Calu3 (cell line): ENCODE measurements around the gene EGLN1. TPM values are rescaled to one million over a fixed set of nuclear protein-coding genes. Genes with fewer than 3 reads are reported as not detected.

Source experiments
- BruUV-seq: library from RNA; stranded (reverse); fragments of 400-500 nt; replicated peaks from 2 replicates; lab custom pipeline; 2021; lab: Mats Ljungman, UMichigan
- CTCF ChIA-PET: fragments of 300-600 bp; sonication (Branson Sonifier 250); formaldehyde crosslinking; loops from one replicate; lab custom pipeline; 2022; ENCODE audit warnings: antibody characterized with exemption; lab: Charles Lee
- DNase-seq: peaks from one replicate; pipeline ENCODE4 v3.0.0; 2022
- H3K27ac Mint-ChIP-seq: one replicate; pipeline ENCODE4 v1.8.0; 2022; ENCODE audit warnings: mixed read lengths; ENCODE audit not compliant: unreplicated experiment
- H3K27me3 Mint-ChIP-seq: one replicate; pipeline ENCODE4 v1.8.0; 2022; ENCODE audit warnings: mixed read lengths; ENCODE audit not compliant: unreplicated experiment
- H3K36me3 Mint-ChIP-seq: one replicate; pipeline ENCODE4 v1.8.0; 2022; ENCODE audit warnings: mild to moderate bottlenecking, moderate library complexity, mixed read lengths; ENCODE audit not compliant: insufficient read depth, unreplicated experiment
- H3K4me1 Mint-ChIP-seq: one replicate; pipeline ENCODE4 v1.8.0; 2022; ENCODE audit warnings: mild to moderate bottlenecking, low read depth, mixed read lengths; ENCODE audit not compliant: unreplicated experiment
- H3K4me3 Mint-ChIP-seq: one replicate; pipeline ENCODE4 v1.8.0; 2022; ENCODE audit warnings: mild to moderate bottlenecking, low read depth, moderate library complexity, mixed read lengths; ENCODE audit not compliant: unreplicated experiment
- H3K9me3 Mint-ChIP-seq: one replicate; pipeline ENCODE4 v1.8.0; 2022; ENCODE audit warnings: low read depth, mixed read lengths; ENCODE audit not compliant: unreplicated experiment
- intact Hi-C: fragments of 100-400 bp; cut with micrococcal nuclease; formaldehyde crosslinking; loops from one replicate; pipeline ENCODE4 v1.10.0; 2022; ENCODE audit not compliant: unreplicated experiment
- total RNA-seq: library from RNA; stranded (reverse); gene quantifications from 2 replicates; pipeline ENCODE4 v1.2.3, GENCODE V29; 2022
- TF ChIP-seq, protein P1 (sequence below): fragments of 200-600 bp; IDR thresholded peaks from one replicate; pipeline ENCODE4 v1.8.0; 2022; ENCODE audit warnings: antibody characterized with exemption; ENCODE audit not compliant: unreplicated experiment

The EGLN1 gene
- total RNA-seq, 1 experiment from 2014 or later, result 34.9 TPM

DNA sequence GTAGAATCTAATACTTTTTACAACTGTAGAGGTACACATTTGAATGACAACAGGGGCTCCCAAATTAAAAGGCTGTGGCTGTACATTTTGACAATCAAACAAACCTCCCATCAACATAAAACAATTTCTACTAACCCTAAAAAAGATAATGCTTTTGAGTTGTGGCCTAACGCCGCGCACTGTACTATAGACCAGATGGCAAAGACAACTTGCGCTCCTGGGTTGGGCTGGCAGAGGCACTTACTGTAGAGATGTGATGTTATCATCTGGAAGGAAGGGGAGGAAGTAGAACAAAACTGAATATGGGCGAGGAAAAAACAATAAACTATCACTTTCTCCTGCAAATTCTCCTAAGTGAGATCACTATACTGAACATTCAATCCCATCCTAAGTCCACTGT is 57.9 kb downstream of the EGLN1 start:
- Mint-ChIP-seq H3K4me1 (no peaks in the 10 kb centered on the region), H3K4me3 (no peak overlapping the region), H3K9me3 (no peaks in the 10 kb centered on the region), H3K27ac (no peak overlapping the region), H3K36me3 (peaks cover 9% of the 10 kb centered on the region), H3K27me3 (no peaks in the 10 kb centered on the region)
- BruUV-seq, result no TSS peak
- TF ChIP-seq, protein P1, sequence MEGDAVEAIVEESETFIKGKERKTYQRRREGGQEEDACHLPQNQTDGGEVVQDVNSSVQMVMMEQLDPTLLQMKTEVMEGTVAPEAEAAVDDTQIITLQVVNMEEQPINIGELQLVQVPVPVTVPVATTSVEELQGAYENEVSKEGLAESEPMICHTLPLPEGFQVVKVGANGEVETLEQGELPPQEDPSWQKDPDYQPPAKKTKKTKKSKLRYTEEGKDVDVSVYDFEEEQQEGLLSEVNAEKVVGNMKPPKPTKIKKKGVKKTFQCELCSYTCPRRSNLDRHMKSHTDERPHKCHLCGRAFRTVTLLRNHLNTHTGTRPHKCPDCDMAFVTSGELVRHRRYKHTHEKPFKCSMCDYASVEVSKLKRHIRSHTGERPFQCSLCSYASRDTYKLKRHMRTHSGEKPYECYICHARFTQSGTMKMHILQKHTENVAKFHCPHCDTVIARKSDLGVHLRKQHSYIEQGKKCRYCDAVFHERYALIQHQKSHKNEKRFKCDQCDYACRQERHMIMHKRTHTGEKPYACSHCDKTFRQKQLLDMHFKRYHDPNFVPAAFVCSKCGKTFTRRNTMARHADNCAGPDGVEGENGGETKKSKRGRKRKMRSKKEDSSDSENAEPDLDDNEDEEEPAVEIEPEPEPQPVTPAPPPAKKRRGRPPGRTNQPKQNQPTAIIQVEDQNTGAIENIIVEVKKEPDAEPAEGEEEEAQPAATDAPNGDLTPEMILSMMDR, result no peak
- CTCF ChIA-PET, result no interaction called here
- intact Hi-C loops, result no loop called here
- no peak for DNase-seq

GRCh38 chr1:231363624-231364023 is 58.5 kb downstream of the EGLN1 start:
- H3K4me1 Mint-ChIP-seq, result no peaks in the 10 kb centered on the region
- intact Hi-C loops, result no loop called here
- H3K4me3 Mint-ChIP-seq, result no peak overlapping the region
- no peaks in the 10 kb centered on the region for H3K9me3 Mint-ChIP-seq
- no TSS peak for BruUV-seq
- H3K36me3 Mint-ChIP-seq, result peaks cover 9% of the 10 kb centered on the region
- no peak overlapping the region for H3K27ac Mint-ChIP-seq
- H3K27me3 Mint-ChIP-seq, result no peaks in the 10 kb centered on the region
- TF ChIP-seq, protein P1, result no peak
- DNase-seq, result no peak
- CTCF ChIA-PET, result interaction anchor here (0.6 kb wide), 1 partner anchor 124 kb away, joined by 4 read pairs; no protein-coding TSS in a partner anchor

DNA sequence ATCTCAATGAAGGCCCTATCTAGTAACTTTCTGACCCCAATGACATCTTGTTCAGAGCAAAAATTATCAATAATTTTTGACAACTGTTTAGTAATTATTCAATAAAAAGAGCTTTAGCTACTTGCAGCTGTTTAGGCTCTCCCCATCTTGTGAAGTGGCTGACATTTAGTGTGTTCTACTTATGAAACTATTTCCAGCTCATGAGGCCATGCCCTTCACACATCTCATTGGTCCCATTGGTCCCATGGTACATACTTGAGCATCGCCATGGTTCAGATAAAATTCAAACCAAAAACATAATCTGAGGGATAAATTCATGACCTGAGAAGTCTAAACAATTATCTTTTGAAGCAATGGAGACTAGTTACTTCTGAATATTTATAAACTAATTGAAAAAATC is 59.8 kb downstream of the EGLN1 start:
- Mint-ChIP-seq H3K36me3 (peaks cover 9% of the 10 kb centered on the region), H3K27ac (no peak overlapping the region), H3K4me1 (no peaks in the 10 kb centered on the region), H3K9me3 (no peaks in the 10 kb centered on the region), H3K4me3 (no peak overlapping the region), H3K27me3 (no peaks in the 10 kb centered on the region)
- intact Hi-C loops, result no loop called here
- CTCF ChIA-PET, result no interaction called here
- TF ChIP-seq, protein P1, result no peak
- no peak for DNase-seq
- no TSS peak for BruUV-seq

- no peaks in the 10 kb centered on the region for H3K27me3 Mint-ChIP-seq
- no TSS peak for BruUV-seq
- CTCF ChIA-PET, result no interaction called here
- H3K9me3 Mint-ChIP-seq, result no peaks in the 10 kb centered on the region
- no peak for DNase-seq
- H3K36me3 Mint-ChIP-seq, result peaks cover 9% of the 10 kb centered on the region
- no peaks in the 10 kb centered on the region for H3K4me1 Mint-ChIP-seq
- no peak overlapping the region for H3K27ac Mint-ChIP-seq
- TF ChIP-seq, protein P1, result no peak
- intact Hi-C loops, result loop anchor here (5.0 kb wide), 2 partner anchors 48 to 168 kb away; partner anchors contain the start of gene TSNAX
- no peak overlapping the region for H3K4me3 Mint-ChIP-seq
Measured at GRCh38 chr1:231359113-231359512, 63.0 kb downstream of the EGLN1 start.
